Measurements from ENCODE around the gene SMPD2. TPM values are rescaled to one million over a fixed set of nuclear protein-coding genes. Genes with fewer than 3 reads are reported as not detected.

The SMPD2 gene
- total and polyA plus RNA-seq, 2 donors (not counting 1 experiment from before 2014, with no cell fraction given): 35.7 to 43.9 TPM

DNA sequence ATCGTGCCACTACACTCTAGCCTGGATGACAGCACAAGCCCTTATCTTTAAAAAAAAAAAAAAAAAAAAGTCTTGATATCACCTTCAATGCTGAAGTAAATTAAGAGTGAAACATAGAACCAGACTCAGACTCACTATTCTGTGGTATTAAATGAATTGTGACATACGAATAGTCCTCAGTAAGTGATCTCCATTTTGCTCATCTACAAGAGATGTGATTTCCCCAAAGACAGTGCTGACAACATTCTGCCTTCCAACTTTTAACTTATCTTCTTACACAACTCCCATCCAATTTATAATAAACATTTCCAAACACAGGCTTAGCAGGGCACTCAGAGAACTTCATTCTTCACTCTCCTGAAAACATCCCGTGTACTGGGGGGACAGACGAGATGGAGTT is 34.5 kb downstream of the SMPD2 start:
- H3K9ac ChIP-seq (ENCODE audit: low read length): no peak overlapping the region
- peaks cover 86% of the 10 kb centered on the region for H3K79me2 ChIP-seq (ENCODE audit: control insufficient read depth, insufficient read depth, low read length)
- no peak for TF ChIP-seq EZH2 (IDR thresholded peaks at IDR 0.05; ENCODE audit: borderline replicate concordance, insufficient read depth, low read depth, low read length, poor library complexity, severe bottlenecking)
- TF ChIP-seq, protein P1, sequence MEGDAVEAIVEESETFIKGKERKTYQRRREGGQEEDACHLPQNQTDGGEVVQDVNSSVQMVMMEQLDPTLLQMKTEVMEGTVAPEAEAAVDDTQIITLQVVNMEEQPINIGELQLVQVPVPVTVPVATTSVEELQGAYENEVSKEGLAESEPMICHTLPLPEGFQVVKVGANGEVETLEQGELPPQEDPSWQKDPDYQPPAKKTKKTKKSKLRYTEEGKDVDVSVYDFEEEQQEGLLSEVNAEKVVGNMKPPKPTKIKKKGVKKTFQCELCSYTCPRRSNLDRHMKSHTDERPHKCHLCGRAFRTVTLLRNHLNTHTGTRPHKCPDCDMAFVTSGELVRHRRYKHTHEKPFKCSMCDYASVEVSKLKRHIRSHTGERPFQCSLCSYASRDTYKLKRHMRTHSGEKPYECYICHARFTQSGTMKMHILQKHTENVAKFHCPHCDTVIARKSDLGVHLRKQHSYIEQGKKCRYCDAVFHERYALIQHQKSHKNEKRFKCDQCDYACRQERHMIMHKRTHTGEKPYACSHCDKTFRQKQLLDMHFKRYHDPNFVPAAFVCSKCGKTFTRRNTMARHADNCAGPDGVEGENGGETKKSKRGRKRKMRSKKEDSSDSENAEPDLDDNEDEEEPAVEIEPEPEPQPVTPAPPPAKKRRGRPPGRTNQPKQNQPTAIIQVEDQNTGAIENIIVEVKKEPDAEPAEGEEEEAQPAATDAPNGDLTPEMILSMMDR (IDR thresholded peaks at IDR 0.05): no peak
- H3K36me3 ChIP-seq (replicated peaks in 1 of 2; ENCODE audit: control extremely low read depth in 1 of 2, control insufficient read depth in 1 of 2, extremely low read depth in 1 of 2, insufficient read depth in 2 of 2, low read length in 1 of 2): peaks cover 0 to 66% of the 10 kb centered on the region in 2 experiments
- H3K4me2 ChIP-seq (replicated peaks; ENCODE audit: low read depth, low read length, poor library complexity, severe bottlenecking): no peak overlapping the region
- H3K4me3 Mint-ChIP-seq: no peak overlapping the region
- H3K4me1 Mint-ChIP-seq: peaks cover 74% of the 10 kb centered on the region
- WGBS (ENCODE audit: insufficient coverage): no CpG with 5 or more reads among the region's 4 CpGs
- DNase-seq (no peak), ATAC-seq (ENCODE audit: low read depth) (no peak)
- H3K27ac ChIP-seq (ENCODE audit: low read length in 2 of 2): peak overlapping the region in 1 of 2 donors; percentile 35
- H3K27me3 Mint-ChIP-seq: no peaks in the 10 kb centered on the region
- H3K4me1 ChIP-seq (ENCODE audit: control insufficient read depth in 2 of 2, insufficient read depth in 2 of 2, low read length in 2 of 2): peaks cover 51 to 56% of the 10 kb centered on the region in 2 donors
- H3K27ac Mint-ChIP-seq: peak overlapping the region; percentile 52
- H3K9me3 ChIP-seq (ENCODE audit: control extremely low read depth in 1 of 3, control insufficient read depth in 2 of 3, insufficient read depth in 1 of 3, low read length in 2 of 3): no peaks in the 10 kb centered on the region
- no peak overlapping the region for H2AFZ ChIP-seq (ENCODE audit: insufficient read depth, low read depth, low read length, poor library complexity, severe bottlenecking)
- H3K9me3 Mint-ChIP-seq (ENCODE audit: insufficient read depth): no peaks in the 10 kb centered on the region
- no peaks in the 10 kb centered on the region for H3K27me3 ChIP-seq (replicated peaks in 1 of 4; ENCODE audit: control extremely low read depth in 1 of 4, control insufficient read depth in 3 of 4, insufficient read depth in 4 of 4, low read length in 3 of 4)
- intact Hi-C loops (cut with micrococcal nuclease): no loop called here
- POLR2A ChIA-PET: interaction anchor here (0.6 to 0.7 kb wide), 2 partner anchors 26 to 292 kb away, joined by 4 to 7 read pairs; no protein-coding TSS in a partner anchor
- no peak overlapping the region for H3K4me3 ChIP-seq (ENCODE audit: control extremely low read depth in 1 of 5, extremely low read depth in 1 of 5, insufficient read depth in 1 of 5, low read depth in 2 of 5, low read length in 4 of 5)
- CTCF ChIA-PET: no interaction called here
- peaks cover 40% of the 10 kb centered on the region for H4K20me1 ChIP-seq (ENCODE audit: control insufficient read depth, insufficient read depth, low read length, poor library complexity, severe bottlenecking)

DNA sequence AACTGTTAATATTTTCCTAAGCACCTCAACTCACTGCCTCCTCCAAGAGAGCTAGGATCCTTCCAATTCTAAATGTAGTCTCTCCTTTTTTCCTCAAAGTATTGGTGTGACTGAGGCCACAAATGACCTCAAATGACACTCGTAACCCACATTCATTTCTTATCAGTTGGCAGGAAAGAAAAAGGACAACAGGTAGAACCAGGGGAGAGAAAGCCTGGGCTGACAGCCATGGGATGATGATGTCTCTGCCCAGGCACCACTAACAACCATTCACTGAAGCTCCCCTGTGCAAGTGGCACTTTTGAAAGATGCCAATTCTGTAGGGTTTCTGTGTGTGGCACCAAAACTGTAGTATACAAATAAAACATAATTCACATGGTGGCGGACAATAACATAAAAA is 35.1 kb downstream of the SMPD2 start:
- DNase-seq (no peak), ATAC-seq (ENCODE audit: low read depth) (no peak)
- no peak overlapping the region for H2AFZ ChIP-seq (ENCODE audit: insufficient read depth, low read depth, low read length, poor library complexity, severe bottlenecking)
- no peak overlapping the region for H3K4me2 ChIP-seq (replicated peaks; ENCODE audit: low read depth, low read length, poor library complexity, severe bottlenecking)
- peaks cover 86% of the 10 kb centered on the region for H3K79me2 ChIP-seq (ENCODE audit: control insufficient read depth, insufficient read depth, low read length)
- peaks cover 1 to 66% of the 10 kb centered on the region in 2 experiments for H3K36me3 ChIP-seq (replicated peaks in 1 of 2; ENCODE audit: control extremely low read depth in 1 of 2, control insufficient read depth in 1 of 2, extremely low read depth in 1 of 2, insufficient read depth in 2 of 2, low read length in 1 of 2)
- ChIA-PET CTCF (no interaction called here), POLR2A (no interaction called here)
- H3K4me3 ChIP-seq (ENCODE audit: control extremely low read depth in 1 of 5, extremely low read depth in 1 of 5, insufficient read depth in 1 of 5, low read depth in 2 of 5, low read length in 4 of 5): no peak overlapping the region
- H3K27ac Mint-ChIP-seq: no peak overlapping the region
- TF ChIP-seq EZH2 (IDR thresholded peaks at IDR 0.05; ENCODE audit: borderline replicate concordance, insufficient read depth, low read depth, low read length, poor library complexity, severe bottlenecking): no peak
- TF ChIP-seq, protein P1 (IDR thresholded peaks at IDR 0.05): no peak
- no peak overlapping the region for H3K4me3 Mint-ChIP-seq
- no peak overlapping the region for H3K9ac ChIP-seq (ENCODE audit: low read length)
- H3K27ac ChIP-seq (ENCODE audit: low read length in 2 of 2): peak overlapping the region in 1 of 2 donors; percentile 35
- H3K9me3 Mint-ChIP-seq (ENCODE audit: insufficient read depth): no peaks in the 10 kb centered on the region
- H3K4me1 Mint-ChIP-seq: peaks cover 80% of the 10 kb centered on the region
- intact Hi-C loops (cut with micrococcal nuclease): no loop called here
- H3K9me3 ChIP-seq (ENCODE audit: control extremely low read depth in 1 of 3, control insufficient read depth in 2 of 3, insufficient read depth in 1 of 3, low read length in 2 of 3): no peaks in the 10 kb centered on the region
- WGBS (ENCODE audit: insufficient coverage): no CpG with 5 or more reads among the region's 2 CpGs
- no peaks in the 10 kb centered on the region for H3K27me3 ChIP-seq (replicated peaks in 1 of 4; ENCODE audit: control extremely low read depth in 1 of 4, control insufficient read depth in 3 of 4, insufficient read depth in 4 of 4, low read length in 3 of 4)
- H3K4me1 ChIP-seq (ENCODE audit: control insufficient read depth in 2 of 2, insufficient read depth in 2 of 2, low read length in 2 of 2): peaks cover 57 to 62% of the 10 kb centered on the region in 2 donors
- peaks cover 33% of the 10 kb centered on the region for H4K20me1 ChIP-seq (ENCODE audit: control insufficient read depth, insufficient read depth, low read length, poor library complexity, severe bottlenecking)
- H3K27me3 Mint-ChIP-seq: no peaks in the 10 kb centered on the region
